Liver (tissue), 9 donors: Measurements from ENCODE around the gene ZNF543. TPM values are rescaled to one million over a fixed set of nuclear protein-coding genes. Genes with fewer than 3 reads are reported as not detected.

ENCODE experiments used
- DNase-seq: peaks from one replicate; pipeline ENCODE4 v3.0.0-alpha.2; 2017; ENCODE audit warnings: low spot score
- H3K27ac ChIP-seq, 2 donors: one replicate each; pipeline ENCODE4 v1.7.0; 2013; ENCODE audit warnings: inconsistent platforms in 2 of 2, low read length in 2 of 2, control low read depth in 1 of 2, low read depth in 1 of 2, mild to moderate bottlenecking in 1 of 2
- H3K27me3 ChIP-seq, 4 donors: one replicate each; pipeline versions ENCODE4 v1.6.1 to v1.7.0; 2013; ENCODE audit warnings: low read length in 3 of 4, inconsistent platforms in 1 of 4, mild to moderate bottlenecking in 1 of 4, moderate library complexity in 1 of 4; ENCODE audit not compliant: control insufficient read depth in 4 of 4, insufficient read depth in 4 of 4
- H3K36me3 ChIP-seq, 4 donors: one replicate each; pipeline versions ENCODE4 v1.6.1 to v1.7.0; 2013; ENCODE audit warnings: low read length in 3 of 4, mild to moderate bottlenecking in 3 of 4, low read depth in 1 of 4, moderate library complexity in 1 of 4; ENCODE audit not compliant: control insufficient read depth in 4 of 4, insufficient read depth in 3 of 4
- H3K4me1 ChIP-seq, 4 donors: one replicate each; pipeline versions ENCODE4 v1.6.1 to v1.7.0; 2013; ENCODE audit warnings: low read length in 3 of 4, mild to moderate bottlenecking in 3 of 4, moderate library complexity in 1 of 4; ENCODE audit not compliant: control insufficient read depth in 4 of 4, insufficient read depth in 4 of 4
- H3K4me3 ChIP-seq, 3 donors: one replicate each; pipeline versions ENCODE4 v1.6.1 to v1.7.0; 2013; ENCODE audit warnings: low read length in 3 of 3, control low read depth in 1 of 3, low read depth in 1 of 3, mild to moderate bottlenecking in 1 of 3
- H3K9ac ChIP-seq, 2 donors: one replicate each; pipeline ENCODE4 v1.7.0; 2013; ENCODE audit warnings: low read length in 2 of 2, mild to moderate bottlenecking in 2 of 2, moderate library complexity in 2 of 2, control low read depth in 1 of 2, low read depth in 1 of 2
- H3K9me3 ChIP-seq, 4 donors: one replicate each; pipeline versions ENCODE4 v1.6.1 to v1.7.0; 2013; ENCODE audit warnings: low read length in 3 of 4; ENCODE audit not compliant: control insufficient read depth in 4 of 4
- EGR1 ChIP-seq, 2 donors: IDR thresholded peaks; 2 replicates each; pipeline ENCODE4 v1.6.1; 2016 to 2018; ENCODE audit warnings: antibody characterized with exemption in 2 of 2, low read depth in 2 of 2
- FOXA1 ChIP-seq: IDR thresholded peaks from 2 replicates; pipeline ENCODE4 v1.6.1; 2016; ENCODE audit warnings: antibody characterized with exemption
- FOXA2 ChIP-seq: IDR thresholded peaks from 2 replicates; pipeline ENCODE4 v1.6.1; 2016; ENCODE audit warnings: antibody characterized with exemption
- GABPA ChIP-seq, 2 donors: IDR thresholded peaks in 1 of 2; conservative IDR thresholded peaks in 1 of 2; 2 replicates each; pipeline ENCODE4 v1.6.1; 2016; ENCODE audit warnings: antibody characterized with exemption in 2 of 2, mild to moderate bottlenecking in 1 of 2, moderate library complexity in 1 of 2
- HNF4A ChIP-seq, 2 donors: conservative IDR thresholded peaks; 2 replicates each; pipeline ENCODE4 v1.6.1; 2016; ENCODE audit warnings: antibody characterized with exemption in 2 of 2, mild to moderate bottlenecking in 2 of 2
- JUND ChIP-seq, 2 donors: IDR thresholded peaks; 2 replicates each; pipeline ENCODE4 v1.6.1; 2016; ENCODE audit warnings: antibody characterized with exemption in 2 of 2
- NR2F2 ChIP-seq: IDR thresholded peaks from 2 replicates; pipeline ENCODE4 v1.6.1; 2016; ENCODE audit warnings: antibody characterized with exemption
- RAD21 ChIP-seq, 2 donors: IDR thresholded peaks; 2 replicates each; pipeline ENCODE4 v1.6.1; 2016; ENCODE audit warnings: antibody characterized with exemption in 2 of 2, mild to moderate bottlenecking in 2 of 2
- RXRA ChIP-seq, 2 donors: IDR thresholded peaks; 2 replicates each; pipeline ENCODE4 v1.6.1; 2017 to 2018; ENCODE audit warnings: antibody characterized with exemption in 2 of 2, mild to moderate bottlenecking in 1 of 2
- SP1 ChIP-seq: IDR thresholded peaks from 2 replicates; pipeline ENCODE4 v1.6.1; 2018; ENCODE audit warnings: antibody characterized with exemption, mild to moderate bottlenecking
- TAF1 ChIP-seq: conservative IDR thresholded peaks from 2 replicates; pipeline ENCODE4 v1.6.1; 2016; ENCODE audit warnings: antibody characterized with exemption, mild to moderate bottlenecking
- YY1 ChIP-seq: IDR thresholded peaks from 2 replicates; pipeline ENCODE4 v1.6.1; 2016; ENCODE audit warnings: antibody characterized with exemption, mild to moderate bottlenecking
- WGBS: extraction: QIAGEN DNeasy Blood & Tissue Kit; methylation state at CpG from one replicate; pipeline ENCODE4 v1.1.7; 2013; 5-methylcytosine and 5-hydroxymethylcytosine counted together
- polyA plus RNA-seq, 2 donors: library from polyadenylated mRNA; stranded (reverse) in 1 of 2; unstranded in 1 of 2; fragments of 200-250 nt in 1 of 2; fragments of >200 nt in 1 of 2; fragmentation: Nextera tagmentation in 1 of 2; extraction: Ambion mirVana in 1 of 2; gene quantifications; one replicate each; pipeline versions ENCODE4 v1.2.1 to v1.2.3, GENCODE V29; 2013 to 2015
- total RNA-seq, 2 donors: library from RNA; depleted of rRNA; stranded (reverse); fragments of >200 nt; gene quantifications; one replicate each; pipeline ENCODE4 v1.2.3, GENCODE V29; 2014
- TF ChIP-seq, protein P1 (sequence below): IDR thresholded peaks from 2 replicates; pipeline ENCODE4 v1.6.1; 2016; ENCODE audit warnings: antibody characterized with exemption, mild to moderate bottlenecking
- TF ChIP-seq, protein P2 (sequence below): IDR thresholded peaks from 2 replicates; pipeline ENCODE4 v1.6.1; 2016; ENCODE audit warnings: antibody characterized with exemption
- TF ChIP-seq, protein P3 (sequence below): IDR thresholded peaks from 2 replicates; pipeline ENCODE4 v1.6.1; 2016; ENCODE audit warnings: antibody characterized with exemption
- TF ChIP-seq, protein P4 (sequence below): fragments of 150-350 bp; IDR thresholded peaks from 2 replicates; pipeline ENCODE4 v1.5.1; 2017; ENCODE audit warnings: improper control_type of control experiment, low read depth, low read length; ENCODE audit not compliant: missing input control
- TF ChIP-seq, protein P5 (sequence below): IDR thresholded peaks from 2 replicates; pipeline ENCODE4 v1.6.1; 2016; ENCODE audit warnings: antibody characterized with exemption
- donor health status: healthy.
- donor health status: healthy.
- donor health status: healthy.
- donor health status: healthy.
- donor health status: healthy.

The ZNF543 gene
- total and polyA plus RNA-seq, 4 donors: 0.38 to 8.4 (median 2.2) TPM

DNA sequence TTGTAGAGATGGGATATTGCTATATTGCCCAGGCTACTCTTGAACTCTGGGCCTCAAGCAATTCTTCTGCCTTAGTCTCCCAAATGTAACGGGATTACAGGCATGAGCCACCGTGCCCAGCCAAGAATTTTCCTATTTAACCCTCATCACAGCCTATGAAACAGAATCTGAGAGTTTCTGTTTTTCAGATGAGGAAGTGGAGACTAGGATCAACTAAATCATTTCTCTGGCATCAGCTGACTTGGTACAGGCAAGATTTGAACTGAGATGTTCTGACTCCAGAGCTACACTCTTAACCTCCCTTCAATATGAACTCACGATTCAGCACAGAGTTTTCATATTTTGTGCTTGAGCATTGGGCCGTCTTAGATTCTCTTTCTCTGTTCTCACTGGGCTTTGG is 31.9 kb upstream of the ZNF543 start:
- 94% methylated on average over 4 of the region's 4 CpGs for WGBS

More for the DNA sequence above, 31.9 kb upstream of the ZNF543 start:
- Histone ChIP-seq H3K36me3 (peaks cover 30 to 95% (median 81%) of the 10 kb centered on the region in 4 donors), H3K4me1 (no peaks in the 10 kb centered on the region), H3K9me3 (peaks cover 9 to 32% (median 28%) of the 10 kb centered on the region in 4 donors), H3K27me3 (no peaks in the 10 kb centered on the region), H3K4me3 (no peak overlapping the region), H3K27ac (no peak overlapping the region), H3K9ac (no peak overlapping the region)
- TF ChIP-seq TAF1 (no peak), EGR1 (IDR thresholded peaks at IDR 0.05; ENCODE audit: low read depth in 2 of 2) (no peak), RAD21 (IDR thresholded peaks at IDR 0.05) (no peak), FOXA1 (no peak), FOXA2 (no peak), RXRA (IDR thresholded peaks at IDR 0.05) (no peak), JUND (IDR thresholded peaks at IDR 0.05) (no peak), NR2F2 (no peak), YY1 (no peak), SP1 (no peak), GABPA (IDR thresholded peaks at IDR 0.05 in 1 of 2, conservative IDR thresholded peaks at IDR 0.05 in 1 of 2) (no peak), HNF4A (conservative IDR thresholded peaks at IDR 0.05) (no peak)
- TF ChIP-seq, protein P1, sequence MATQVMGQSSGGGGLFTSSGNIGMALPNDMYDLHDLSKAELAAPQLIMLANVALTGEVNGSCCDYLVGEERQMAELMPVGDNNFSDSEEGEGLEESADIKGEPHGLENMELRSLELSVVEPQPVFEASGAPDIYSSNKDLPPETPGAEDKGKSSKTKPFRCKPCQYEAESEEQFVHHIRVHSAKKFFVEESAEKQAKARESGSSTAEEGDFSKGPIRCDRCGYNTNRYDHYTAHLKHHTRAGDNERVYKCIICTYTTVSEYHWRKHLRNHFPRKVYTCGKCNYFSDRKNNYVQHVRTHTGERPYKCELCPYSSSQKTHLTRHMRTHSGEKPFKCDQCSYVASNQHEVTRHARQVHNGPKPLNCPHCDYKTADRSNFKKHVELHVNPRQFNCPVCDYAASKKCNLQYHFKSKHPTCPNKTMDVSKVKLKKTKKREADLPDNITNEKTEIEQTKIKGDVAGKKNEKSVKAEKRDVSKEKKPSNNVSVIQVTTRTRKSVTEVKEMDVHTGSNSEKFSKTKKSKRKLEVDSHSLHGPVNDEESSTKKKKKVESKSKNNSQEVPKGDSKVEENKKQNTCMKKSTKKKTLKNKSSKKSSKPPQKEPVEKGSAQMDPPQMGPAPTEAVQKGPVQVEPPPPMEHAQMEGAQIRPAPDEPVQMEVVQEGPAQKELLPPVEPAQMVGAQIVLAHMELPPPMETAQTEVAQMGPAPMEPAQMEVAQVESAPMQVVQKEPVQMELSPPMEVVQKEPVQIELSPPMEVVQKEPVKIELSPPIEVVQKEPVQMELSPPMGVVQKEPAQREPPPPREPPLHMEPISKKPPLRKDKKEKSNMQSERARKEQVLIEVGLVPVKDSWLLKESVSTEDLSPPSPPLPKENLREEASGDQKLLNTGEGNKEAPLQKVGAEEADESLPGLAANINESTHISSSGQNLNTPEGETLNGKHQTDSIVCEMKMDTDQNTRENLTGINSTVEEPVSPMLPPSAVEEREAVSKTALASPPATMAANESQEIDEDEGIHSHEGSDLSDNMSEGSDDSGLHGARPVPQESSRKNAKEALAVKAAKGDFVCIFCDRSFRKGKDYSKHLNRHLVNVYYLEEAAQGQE: no peak
- TF ChIP-seq, protein P2, sequence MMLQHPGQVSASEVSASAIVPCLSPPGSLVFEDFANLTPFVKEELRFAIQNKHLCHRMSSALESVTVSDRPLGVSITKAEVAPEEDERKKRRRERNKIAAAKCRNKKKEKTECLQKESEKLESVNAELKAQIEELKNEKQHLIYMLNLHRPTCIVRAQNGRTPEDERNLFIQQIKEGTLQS: no peak
- TF ChIP-seq, protein P3, sequence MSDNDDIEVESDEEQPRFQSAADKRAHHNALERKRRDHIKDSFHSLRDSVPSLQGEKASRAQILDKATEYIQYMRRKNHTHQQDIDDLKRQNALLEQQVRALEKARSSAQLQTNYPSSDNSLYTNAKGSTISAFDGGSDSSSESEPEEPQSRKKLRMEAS: no peak
- TF ChIP-seq, protein P4, sequence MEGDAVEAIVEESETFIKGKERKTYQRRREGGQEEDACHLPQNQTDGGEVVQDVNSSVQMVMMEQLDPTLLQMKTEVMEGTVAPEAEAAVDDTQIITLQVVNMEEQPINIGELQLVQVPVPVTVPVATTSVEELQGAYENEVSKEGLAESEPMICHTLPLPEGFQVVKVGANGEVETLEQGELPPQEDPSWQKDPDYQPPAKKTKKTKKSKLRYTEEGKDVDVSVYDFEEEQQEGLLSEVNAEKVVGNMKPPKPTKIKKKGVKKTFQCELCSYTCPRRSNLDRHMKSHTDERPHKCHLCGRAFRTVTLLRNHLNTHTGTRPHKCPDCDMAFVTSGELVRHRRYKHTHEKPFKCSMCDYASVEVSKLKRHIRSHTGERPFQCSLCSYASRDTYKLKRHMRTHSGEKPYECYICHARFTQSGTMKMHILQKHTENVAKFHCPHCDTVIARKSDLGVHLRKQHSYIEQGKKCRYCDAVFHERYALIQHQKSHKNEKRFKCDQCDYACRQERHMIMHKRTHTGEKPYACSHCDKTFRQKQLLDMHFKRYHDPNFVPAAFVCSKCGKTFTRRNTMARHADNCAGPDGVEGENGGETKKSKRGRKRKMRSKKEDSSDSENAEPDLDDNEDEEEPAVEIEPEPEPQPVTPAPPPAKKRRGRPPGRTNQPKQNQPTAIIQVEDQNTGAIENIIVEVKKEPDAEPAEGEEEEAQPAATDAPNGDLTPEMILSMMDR: no peak
- TF ChIP-seq, protein P5, sequence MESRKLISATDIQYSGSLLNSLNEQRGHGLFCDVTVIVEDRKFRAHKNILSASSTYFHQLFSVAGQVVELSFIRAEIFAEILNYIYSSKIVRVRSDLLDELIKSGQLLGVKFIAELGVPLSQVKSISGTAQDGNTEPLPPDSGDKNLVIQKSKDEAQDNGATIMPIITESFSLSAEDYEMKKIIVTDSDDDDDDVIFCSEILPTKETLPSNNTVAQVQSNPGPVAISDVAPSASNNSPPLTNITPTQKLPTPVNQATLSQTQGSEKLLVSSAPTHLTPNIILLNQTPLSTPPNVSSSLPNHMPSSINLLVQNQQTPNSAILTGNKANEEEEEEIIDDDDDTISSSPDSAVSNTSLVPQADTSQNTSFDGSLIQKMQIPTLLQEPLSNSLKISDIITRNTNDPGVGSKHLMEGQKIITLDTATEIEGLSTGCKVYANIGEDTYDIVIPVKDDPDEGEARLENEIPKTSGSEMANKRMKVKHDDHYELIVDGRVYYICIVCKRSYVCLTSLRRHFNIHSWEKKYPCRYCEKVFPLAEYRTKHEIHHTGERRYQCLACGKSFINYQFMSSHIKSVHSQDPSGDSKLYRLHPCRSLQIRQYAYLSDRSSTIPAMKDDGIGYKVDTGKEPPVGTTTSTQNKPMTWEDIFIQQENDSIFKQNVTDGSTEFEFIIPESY: no peak
- DNase-seq: no peak
